Muscle of arm (tissue), 12 donors: ENCODE measurements around the gene PLA2G2A. TPM values are rescaled to one million over a fixed set of nuclear protein-coding genes. Genes with fewer than 3 reads are reported as not detected.
"Not testable (repeated sequence)": the region's sequence is repeated elsewhere in the genome, so short reads cannot be mapped to it uniquely, and the experiment has no call there.

ENCODE experiments used
- DNase-seq: peaks from one replicate; pipeline ENCODE4 v3.0.0-alpha.2; 2013
- polyA plus RNA-seq, 12 donors: library from polyadenylated mRNA; unstranded; fragments of 120-200 nt; gene quantifications; one replicate each; pipeline ENCODE4 v1.2.1, GENCODE V29; 2013; ENCODE audit not compliant: insufficient read length in 12 of 12

Gene PLA2G2A
- polyA plus RNA-seq, 12 donors: 0.34 to 10.4 (median 1.3) TPM; not detected in 2

DNA sequence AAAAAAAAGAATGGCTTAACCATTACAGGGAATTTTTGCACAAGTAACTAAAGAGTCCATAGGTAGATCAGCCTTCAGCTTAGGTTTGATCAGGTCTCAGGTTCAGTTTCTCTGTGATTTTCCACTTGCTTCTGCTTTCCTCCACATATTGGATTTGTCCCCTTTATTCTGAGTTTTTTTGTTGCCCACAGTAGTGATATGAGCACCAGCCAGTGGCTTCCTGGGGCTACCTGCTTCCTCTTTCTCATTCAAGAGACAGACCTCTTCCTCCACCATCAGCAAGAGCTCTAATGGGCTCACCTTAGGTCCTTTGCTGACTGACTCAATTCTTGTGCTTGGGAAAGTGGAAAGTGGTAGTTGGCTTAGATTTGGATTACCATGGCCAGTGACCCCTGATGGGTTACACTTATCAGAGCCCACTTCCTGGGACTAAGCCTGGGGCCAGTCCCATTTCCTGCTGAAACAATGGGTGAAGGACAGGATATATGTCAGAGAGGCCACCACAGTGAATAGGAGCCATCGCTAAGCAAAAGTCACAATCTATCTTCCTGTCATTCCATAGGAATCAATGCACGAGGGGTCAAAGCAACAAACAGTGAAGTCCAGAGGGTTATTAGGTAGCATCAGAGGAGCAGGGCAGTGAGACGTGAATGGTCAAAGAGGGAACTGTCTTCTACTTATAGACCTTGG, 43.2 kb downstream of the PLA2G2A start:
- no peak for DNase-seq

DNA sequence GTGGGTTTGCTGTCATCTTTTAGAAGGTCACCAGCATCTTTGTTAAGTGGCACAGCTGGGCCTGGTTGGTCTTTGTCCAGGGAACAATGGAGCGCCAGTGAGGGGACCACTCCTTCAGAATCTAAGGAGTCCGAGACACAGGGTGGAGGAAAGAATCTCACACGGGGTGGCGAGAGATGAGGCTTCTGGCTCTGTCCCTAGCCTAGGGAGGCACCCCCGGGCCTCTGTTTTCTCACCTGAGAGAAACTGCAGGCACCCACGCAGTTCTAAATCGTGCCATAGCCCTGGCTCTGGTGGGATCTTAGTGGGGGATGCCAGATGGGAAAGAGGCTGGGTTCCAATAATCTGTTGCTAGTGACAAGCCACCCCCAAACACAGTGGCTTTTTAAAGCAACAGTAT, 45.1 kb downstream of the PLA2G2A start:
- no peak for DNase-seq

DNA sequence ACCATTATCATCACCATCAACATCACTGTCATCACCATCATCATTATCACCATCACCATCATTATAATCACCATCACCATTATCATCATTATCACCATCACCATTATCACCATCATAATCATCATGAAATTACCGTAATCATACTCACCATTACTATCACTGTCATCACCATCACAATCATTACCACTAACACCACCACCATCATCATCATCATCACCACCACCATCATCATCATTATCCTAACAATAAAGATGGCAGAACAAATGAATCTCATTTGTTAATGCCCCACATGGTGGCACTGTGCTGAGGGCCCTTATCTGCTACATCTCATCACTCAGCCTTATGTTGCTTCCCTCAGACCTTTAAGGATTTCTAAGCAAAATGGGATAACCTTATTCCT, 46.6 kb downstream of the PLA2G2A start:
- DNase-seq: no peak

- not testable (repeated sequence) for DNase-seq
Measured at GRCh38 chr1:19927130-19927421, 52.3 kb downstream of the PLA2G2A start.

- DNase-seq: no peak
Measured at GRCh38 chr1:19926296-19927129, 52.9 kb downstream of the PLA2G2A start.

Other genes starting within 250 kb of the PLA2G2A start
- 1 to 10 TPM in 11 of 12 donors, not detected in 1; 1.3 to 7.5 (median 1.9) TPM for gene TMCO4, start 179.7 kb downstream of the PLA2G2A start, polyA plus RNA-seq
- 10 to 100 TPM in 1 of 12 donors, under 1 TPM in 1, not detected in 10; 0.14 to 12.2 TPM for gene RNF186, start 164.3 kb downstream of the PLA2G2A start, polyA plus RNA-seq
- gene OTUD3, start 97.2 kb downstream of the PLA2G2A start, polyA plus RNA-seq: 10 to 100 TPM in 3 of 12 donors, 1 to 10 TPM in 8, not detected in 1; 3.7 to 13.8 (median 6.6) TPM
- not detected for gene PLA2G2E, start 56.0 kb downstream of the PLA2G2A start, polyA plus RNA-seq
- gene PLA2G5, start 90.6 kb upstream of the PLA2G2A start, polyA plus RNA-seq: under 1 TPM in 7 of 12 donors, not detected in 5; 0.21 to 0.94 (median 0.34) TPM
- gene PLA2G2D, start 139.9 kb upstream of the PLA2G2A start, polyA plus RNA-seq: under 1 TPM in 6 of 12 donors, not detected in 6; 0.04 to 0.84 (median 0.09) TPM
- gene PLA2G2F, start 159.7 kb upstream of the PLA2G2A start, polyA plus RNA-seq: not detected
- under 1 TPM in 10 of 12 donors, not detected in 2; 0.05 to 0.76 (median 0.23) TPM for gene UBXN10, start 206.5 kb upstream of the PLA2G2A start, polyA plus RNA-seq
- gene PLA2G2C, start 206.9 kb upstream of the PLA2G2A start, polyA plus RNA-seq: under 1 TPM in 3 of 12 donors, not detected in 9; 0.05 to 0.10 (median 0.06) TPM